Measurements from ENCODE around the gene FASN. TPM values are rescaled to one million over a fixed set of nuclear protein-coding genes. Genes with fewer than 3 reads are reported as not detected.
A peak's percentile ranks its signal among the peaks of the same experiment; 100 is the strongest.

FASN gene
- total RNA-seq, 2 experiments from 2014 or later = 138 to 139 TPM

DNA sequence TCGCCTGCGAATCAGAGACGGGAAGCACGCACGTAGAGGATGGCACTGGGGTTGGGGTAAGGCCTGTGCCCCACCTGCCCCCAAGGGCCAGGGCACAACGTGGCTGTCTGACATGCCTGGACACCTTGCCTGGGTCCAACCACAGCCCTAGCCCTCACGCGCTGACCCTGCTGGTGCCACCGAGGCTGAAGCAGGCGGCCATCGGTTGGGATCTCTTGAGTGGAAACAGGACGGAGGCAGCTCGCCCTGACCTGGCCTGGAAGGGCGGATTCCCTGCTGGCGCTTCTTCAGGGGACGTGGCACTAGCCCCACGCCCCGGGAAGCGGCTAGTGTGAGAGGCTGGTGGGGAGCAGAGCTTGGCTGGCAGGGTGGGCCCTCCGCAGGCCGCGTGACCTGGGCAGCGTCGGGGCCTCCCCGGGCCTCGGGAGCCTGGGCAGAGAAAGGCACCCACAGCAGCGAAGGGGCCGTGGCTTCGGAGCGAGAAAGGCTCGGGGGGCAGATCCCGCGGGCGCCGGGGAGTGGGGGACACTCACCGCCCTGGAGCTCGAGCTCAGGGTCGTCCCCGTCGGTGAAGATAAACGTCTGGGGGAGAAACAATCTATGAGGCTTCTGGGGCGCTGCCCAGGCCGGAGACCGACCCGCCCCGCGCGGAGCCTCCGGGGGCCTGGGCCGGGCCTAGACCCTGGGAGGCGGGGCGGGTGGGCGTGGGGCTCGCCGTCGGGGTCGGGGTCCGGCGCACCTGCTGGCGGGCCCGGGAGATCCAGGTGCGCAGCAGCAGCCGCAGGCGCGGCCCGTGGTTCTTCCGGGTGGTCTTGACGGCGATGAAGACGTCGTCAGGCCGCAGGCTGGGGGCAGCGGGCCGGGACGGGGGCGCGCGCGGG lies 47.0 kb downstream of the FASN start:
- Mint-ChIP-seq H3K4me1 (peaks cover 23% of the 10 kb centered on the region), H3K27me3 (no peaks in the 10 kb centered on the region), H3K27ac (peak overlapping the region; percentile 93), H3K36me3 (ENCODE audit: low read depth) (peaks cover 5% of the 10 kb centered on the region), H3K4me3 (peak overlapping the region; percentile 82), H3K9me3 (no peaks in the 10 kb centered on the region)
- CTCF ChIA-PET = interaction anchor here (0.5 to 2.3 kb wide), 6 partner anchors 10 to 135 kb away, joined by 3 to 14 read pairs (median 4); partner anchors contain the start of gene DCXR
- POLR2A ChIA-PET = no interaction called here
- no peak for DNase-seq

DNA sequence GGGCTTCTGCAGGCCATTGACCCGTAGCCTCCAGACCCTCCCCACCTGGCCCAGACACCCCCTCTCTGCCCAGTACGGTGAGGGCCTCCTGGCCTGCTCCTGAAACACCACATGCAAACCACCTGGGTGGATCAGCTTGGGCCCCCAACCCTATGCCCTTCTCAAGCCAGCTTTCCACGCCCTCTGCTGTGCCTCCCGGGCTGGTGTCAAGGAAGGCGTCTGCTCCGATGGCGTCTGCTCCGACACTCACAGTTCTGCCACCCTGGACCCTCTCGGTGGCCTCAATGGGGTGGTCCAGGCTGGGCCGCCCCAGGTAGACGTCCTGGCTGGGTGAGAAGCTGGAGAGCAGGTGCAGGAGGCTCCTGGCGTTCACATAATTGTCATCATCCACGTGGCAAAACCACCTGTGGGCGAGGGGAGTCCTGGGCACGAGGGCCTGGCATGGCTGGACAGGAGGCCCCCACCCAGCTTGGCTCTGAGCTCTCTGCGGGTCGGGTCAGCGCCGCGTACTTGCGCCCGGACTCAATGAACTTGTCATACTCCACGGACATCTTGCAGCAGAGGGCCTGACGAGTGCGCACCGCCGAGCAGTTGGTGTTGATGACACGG lies 47.8 kb downstream of the FASN start:
- H3K27ac Mint-ChIP-seq = peak overlapping the region; percentile 93
- peaks cover 5% of the 10 kb centered on the region for H3K36me3 Mint-ChIP-seq (ENCODE audit: low read depth)
- H3K4me1 Mint-ChIP-seq = peaks cover 23% of the 10 kb centered on the region
- POLR2A ChIA-PET = no interaction called here
- CTCF ChIA-PET = interaction anchor here (0.5 to 2.3 kb wide), 5 partner anchors 9 to 135 kb away, joined by 3 to 14 read pairs (median 4); partner anchors contain the start of gene DCXR
- H3K27me3 Mint-ChIP-seq = no peaks in the 10 kb centered on the region
- H3K9me3 Mint-ChIP-seq = no peaks in the 10 kb centered on the region
- DNase-seq = no peak
- H3K4me3 Mint-ChIP-seq = peak overlapping the region; percentile 82

DNA sequence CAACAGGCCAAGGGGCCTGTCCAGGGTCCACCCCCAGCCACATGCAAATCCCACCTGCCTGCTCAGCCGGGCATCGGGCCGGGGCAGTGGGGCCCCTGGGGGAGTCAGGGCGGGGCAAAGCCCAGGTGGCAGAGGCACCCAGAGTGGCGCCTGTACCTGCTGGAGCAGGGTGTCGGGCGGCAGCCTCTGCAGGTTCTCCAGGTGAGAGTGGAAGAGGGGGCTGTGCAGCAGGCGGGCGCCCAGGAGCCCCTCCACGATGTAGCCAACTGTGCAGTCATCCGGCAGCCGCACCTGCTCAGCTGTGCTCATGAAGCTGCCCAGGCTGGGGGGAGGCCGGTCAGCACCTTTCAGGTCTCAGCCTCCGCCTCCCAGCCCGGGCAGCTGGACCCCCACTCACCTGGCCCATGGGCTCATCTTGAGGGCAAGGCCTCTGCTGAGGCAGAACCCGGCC lies 48.5 kb downstream of the FASN start:
- CTCF ChIA-PET = interaction anchor here (1.5 to 2.3 kb wide), 3 partner anchors 9 to 19 kb away, joined by 4 to 14 read pairs (median 7); partner anchors contain the start of gene DCXR

DNA sequence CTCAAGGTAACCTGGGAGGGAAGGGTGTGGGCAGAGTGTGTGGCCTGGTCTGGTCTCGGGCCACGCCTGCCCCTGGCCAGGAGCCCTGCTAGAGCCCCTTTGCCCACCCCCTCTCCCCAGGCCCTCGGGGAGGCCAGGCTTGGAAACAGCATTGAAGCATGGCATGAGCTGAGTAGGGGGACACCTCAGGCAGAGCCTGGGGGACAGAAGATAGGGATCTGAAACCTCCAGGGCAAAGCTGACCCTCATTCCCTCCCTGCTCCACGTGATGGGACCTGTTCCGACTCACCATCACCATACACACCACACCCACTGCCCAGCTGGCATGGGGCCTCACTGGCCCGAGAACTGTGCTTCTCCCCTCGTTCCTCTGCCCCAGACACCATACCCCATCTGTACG lies 48.9 kb downstream of the FASN start:
- peaks cover 23% of the 10 kb centered on the region for H3K4me1 Mint-ChIP-seq
- no peaks in the 10 kb centered on the region for H3K27me3 Mint-ChIP-seq
- H3K9me3 Mint-ChIP-seq = no peaks in the 10 kb centered on the region
- CTCF ChIA-PET = interaction anchor here (2.3 kb wide), 1 partner anchor 11 kb away, joined by 14 read pairs; the partner anchor contains the start of gene DCXR
- POLR2A ChIA-PET = no interaction called here
- no peak for DNase-seq
- H3K4me3 Mint-ChIP-seq = no peak overlapping the region
- peaks cover 3% of the 10 kb centered on the region for H3K36me3 Mint-ChIP-seq (ENCODE audit: low read depth)
- H3K27ac Mint-ChIP-seq = no peak overlapping the region

More for the DNA sequence above, 48.5 kb downstream of the FASN start:
- Mint-ChIP-seq H3K27ac (no peak overlapping the region), H3K36me3 (ENCODE audit: low read depth) (peaks cover 3% of the 10 kb centered on the region), H3K27me3 (no peaks in the 10 kb centered on the region), H3K9me3 (no peaks in the 10 kb centered on the region), H3K4me1 (peaks cover 23% of the 10 kb centered on the region), H3K4me3 (no peak overlapping the region)
- POLR2A ChIA-PET = no interaction called here
- DNase-seq = no peak

DNA sequence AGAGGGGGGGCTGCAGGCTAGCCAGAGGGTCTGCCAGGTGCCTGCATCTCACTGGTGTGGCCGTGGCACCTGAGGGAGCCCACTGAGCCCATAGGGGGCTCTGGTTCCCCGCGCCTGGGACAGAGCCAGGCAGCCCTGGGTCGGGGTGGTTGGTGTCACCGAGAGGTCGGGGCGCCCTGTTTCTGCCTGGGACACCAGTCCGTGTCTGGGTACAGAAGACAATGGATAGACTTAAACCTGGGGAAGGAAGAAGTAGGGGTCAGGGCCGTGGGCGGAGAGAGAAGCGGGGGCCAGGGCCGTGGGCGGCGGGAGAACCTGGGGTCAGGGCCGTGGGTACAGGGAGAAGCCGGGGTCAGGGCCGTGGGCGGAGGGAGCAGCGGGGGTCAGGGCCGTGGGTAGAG lies 49.5 kb downstream of the FASN start:
- peaks cover 3% of the 10 kb centered on the region for H3K36me3 Mint-ChIP-seq (ENCODE audit: low read depth)
- ChIA-PET POLR2A (no interaction called here), CTCF (interaction anchor here (0.9 kb wide), 1 partner anchor 11 kb away, joined by 4 read pairs; the partner anchor contains the start of gene DCXR)
- no peak for DNase-seq
- H3K4me1 Mint-ChIP-seq = peaks cover 21% of the 10 kb centered on the region
- H3K27ac Mint-ChIP-seq = no peak overlapping the region
- no peak overlapping the region for H3K4me3 Mint-ChIP-seq
- no peaks in the 10 kb centered on the region for H3K9me3 Mint-ChIP-seq
- no peaks in the 10 kb centered on the region for H3K27me3 Mint-ChIP-seq

DNA sequence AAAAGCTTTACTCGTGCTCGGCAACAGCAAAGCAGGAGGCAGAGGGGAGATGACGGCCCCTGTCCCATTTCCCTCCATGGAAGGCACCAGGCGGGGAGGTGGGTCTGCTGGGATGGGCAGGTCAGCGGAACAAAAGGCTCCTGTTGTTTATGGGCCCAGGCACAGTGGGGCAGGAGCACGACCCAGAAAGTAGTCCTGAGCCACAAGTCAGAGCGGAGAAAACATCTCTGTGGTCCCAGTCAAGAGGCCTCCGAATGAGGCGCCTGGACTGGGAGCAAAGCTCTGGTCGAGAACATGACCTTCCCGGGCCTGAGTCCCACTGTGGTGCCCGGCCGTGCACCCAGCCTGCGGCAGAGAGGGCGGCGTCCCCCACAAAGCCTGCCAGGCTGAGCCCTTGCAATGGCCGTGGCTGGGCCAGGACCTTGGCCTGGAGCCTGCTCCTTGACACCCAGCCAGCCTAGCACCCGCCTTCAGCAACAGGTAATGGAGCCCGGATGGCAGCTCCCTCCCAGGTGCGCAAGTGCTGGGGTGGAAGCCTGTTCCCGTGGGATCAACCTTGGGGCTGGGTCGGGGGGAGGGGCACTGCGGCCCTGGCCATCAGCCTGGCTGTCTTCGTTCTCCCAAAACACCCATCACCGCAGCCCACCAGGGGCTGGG lies 50.0 kb downstream of the FASN start:
- no peak for DNase-seq
- Mint-ChIP-seq H3K27me3 (no peaks in the 10 kb centered on the region), H3K36me3 (ENCODE audit: low read depth) (peaks cover 3% of the 10 kb centered on the region), H3K27ac (no peak overlapping the region), H3K4me3 (no peak overlapping the region), H3K9me3 (no peaks in the 10 kb centered on the region), H3K4me1 (peaks cover 16% of the 10 kb centered on the region)
- POLR2A ChIA-PET = no interaction called here
- CTCF ChIA-PET = interaction anchor here (0.9 to 1.0 kb wide), 2 partner anchors 10 to 17 kb away, joined by 3 to 4 read pairs; partner anchors contain the start of gene DCXR

DNA sequence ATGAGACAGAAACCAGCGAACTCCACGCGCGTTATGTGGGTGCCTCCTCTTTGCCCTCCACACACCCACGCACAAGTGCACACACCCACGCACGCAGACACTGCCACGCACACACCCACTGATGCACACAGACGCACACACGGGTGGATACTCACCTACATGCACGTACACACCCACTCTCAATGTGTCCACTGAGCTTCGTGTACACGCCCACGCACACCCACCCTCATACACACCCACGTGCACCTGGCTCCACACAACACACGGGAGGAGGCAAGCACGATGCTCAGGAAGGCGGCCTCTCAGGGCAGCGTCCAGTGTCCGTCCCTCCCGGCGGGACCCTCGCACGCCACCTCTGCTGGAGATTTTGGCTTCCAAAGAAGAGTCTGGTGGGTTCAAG lies 50.7 kb downstream of the FASN start:
- DNase-seq = no peak
- H3K4me3 Mint-ChIP-seq = no peak overlapping the region
- no peaks in the 10 kb centered on the region for H3K9me3 Mint-ChIP-seq
- ChIA-PET POLR2A (no interaction called here), CTCF (interaction anchor here (1.0 kb wide), 1 partner anchor 17 kb away, joined by 3 read pairs; no protein-coding TSS in a partner anchor)
- H3K36me3 Mint-ChIP-seq (ENCODE audit: low read depth) = peaks cover 3% of the 10 kb centered on the region
- H3K27ac Mint-ChIP-seq = no peak overlapping the region
- peaks cover 11% of the 10 kb centered on the region for H3K4me1 Mint-ChIP-seq
- H3K27me3 Mint-ChIP-seq = no peaks in the 10 kb centered on the region

DNA sequence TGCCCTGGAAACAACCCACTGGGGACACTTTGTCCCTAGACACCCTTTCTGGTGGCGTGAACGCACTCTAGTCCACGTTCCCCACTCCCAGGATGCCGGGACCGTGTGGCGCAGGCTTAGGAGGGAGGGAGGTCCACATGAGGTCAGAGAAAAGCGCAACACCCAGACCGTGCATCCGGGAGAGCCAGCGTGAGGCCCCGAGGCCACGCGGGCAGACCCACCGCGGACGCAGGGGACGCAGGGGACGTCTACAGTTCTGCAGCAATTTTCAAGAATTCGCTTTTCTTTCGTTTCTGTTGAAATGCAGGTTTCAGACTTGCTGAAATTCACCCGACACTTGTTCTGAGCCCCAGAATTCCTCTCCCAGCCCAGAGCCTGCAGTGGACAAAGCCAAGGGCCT lies 51.1 kb downstream of the FASN start:
- DNase-seq = no peak
- Mint-ChIP-seq H3K27ac (no peak overlapping the region), H3K4me1 (peaks cover 11% of the 10 kb centered on the region), H3K36me3 (ENCODE audit: low read depth) (peaks cover 3% of the 10 kb centered on the region), H3K9me3 (no peaks in the 10 kb centered on the region), H3K27me3 (no peaks in the 10 kb centered on the region), H3K4me3 (no peak overlapping the region)
- ChIA-PET POLR2A (no interaction called here), CTCF (no interaction called here)

DNA sequence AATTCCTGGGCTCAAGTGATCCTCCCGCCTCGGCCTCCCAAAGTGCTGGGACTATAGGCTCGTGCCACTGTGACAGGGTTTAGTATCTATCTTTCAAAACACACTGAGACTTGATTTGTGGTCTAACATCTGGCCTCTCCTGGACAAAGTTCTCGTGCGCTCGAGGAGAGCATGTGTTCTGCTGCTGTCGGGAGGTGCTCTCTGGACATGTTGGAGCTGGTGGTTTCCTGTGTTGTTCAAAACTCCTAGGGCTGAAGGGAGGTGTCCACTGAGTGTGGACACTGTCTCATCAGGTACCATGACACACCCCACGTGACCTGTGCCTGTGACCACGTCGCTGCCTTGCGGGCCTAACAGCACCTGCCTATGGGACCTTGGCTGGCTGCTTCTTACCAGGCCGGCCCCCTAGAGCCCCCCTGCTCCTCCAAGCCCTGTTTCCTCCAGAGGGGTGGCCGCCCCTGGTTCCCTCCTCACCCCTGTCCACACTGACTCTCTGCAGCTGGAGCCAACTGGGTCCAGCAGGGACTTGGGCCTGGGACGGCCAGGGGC lies 52.0 kb downstream of the FASN start:
- no peak overlapping the region for H3K4me3 Mint-ChIP-seq
- no peak for DNase-seq
- CTCF ChIA-PET = no interaction called here
- peaks cover 11% of the 10 kb centered on the region for H3K4me1 Mint-ChIP-seq
- no peak overlapping the region for H3K27ac Mint-ChIP-seq
- H3K27me3 Mint-ChIP-seq = no peaks in the 10 kb centered on the region
- POLR2A ChIA-PET = no interaction called here
- peaks cover 3% of the 10 kb centered on the region for H3K36me3 Mint-ChIP-seq (ENCODE audit: low read depth)
- H3K9me3 Mint-ChIP-seq = no peaks in the 10 kb centered on the region

DNA sequence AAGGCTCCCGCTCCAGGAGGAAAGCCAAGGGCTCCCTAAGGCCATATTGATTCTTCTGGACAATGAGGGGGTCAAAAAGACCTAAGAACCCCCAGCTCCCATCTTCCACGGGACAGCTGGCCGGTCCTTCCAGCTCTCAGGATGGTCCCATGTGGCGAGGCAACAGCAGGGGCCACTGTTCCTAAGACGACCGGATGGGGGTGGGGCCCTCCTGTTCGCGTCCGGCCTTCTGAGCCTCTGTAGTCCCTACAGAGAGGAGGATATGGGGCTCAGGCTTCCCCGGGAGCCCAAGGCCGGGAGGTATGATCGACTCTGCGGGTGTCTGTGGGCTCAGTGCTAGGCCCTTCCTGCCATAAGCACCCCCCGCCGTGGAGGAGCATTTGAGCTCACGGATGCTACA lies 54.5 kb downstream of the FASN start:
- Mint-ChIP-seq H3K36me3 (ENCODE audit: low read depth) (peaks cover 3% of the 10 kb centered on the region), H3K4me1 (peaks cover 6% of the 10 kb centered on the region), H3K9me3 (no peaks in the 10 kb centered on the region), H3K27ac (no peak overlapping the region), H3K4me3 (no peak overlapping the region), H3K27me3 (no peaks in the 10 kb centered on the region)
- ChIA-PET POLR2A (interaction anchor here (0.6 kb wide), 1 partner anchor 13 kb away, joined by 3 read pairs; no protein-coding TSS in a partner anchor), CTCF (interaction anchor here (1.6 to 2.2 kb wide), 2 partner anchors 13 to 63 kb away, joined by 4 read pairs; no protein-coding TSS in a partner anchor)
- DNase-seq = no peak

DNA sequence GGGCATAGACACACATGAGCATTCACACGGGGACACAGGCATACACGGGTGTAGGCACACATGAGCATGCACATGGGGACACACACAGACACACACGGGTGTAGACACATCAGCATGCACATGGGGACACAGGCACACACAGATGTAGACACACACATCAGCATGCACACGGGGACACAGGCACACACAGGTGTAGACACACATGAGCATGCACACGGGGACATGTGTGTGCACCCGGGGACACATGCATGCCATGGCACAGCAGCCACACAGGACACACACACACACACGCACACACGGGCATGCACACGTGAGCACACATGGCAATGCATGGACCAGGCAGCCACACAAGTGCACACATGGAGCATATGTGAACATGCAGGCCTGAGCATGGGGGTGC lies 55.4 kb downstream of the FASN start:
- Mint-ChIP-seq H3K27ac (no peak overlapping the region), H3K36me3 (ENCODE audit: low read depth) (peaks cover 2% of the 10 kb centered on the region), H3K4me3 (no peak overlapping the region), H3K9me3 (no peaks in the 10 kb centered on the region), H3K27me3 (no peaks in the 10 kb centered on the region), H3K4me1 (peaks cover 11% of the 10 kb centered on the region)
- DNase-seq = no peak
- ChIA-PET POLR2A (interaction anchor here (0.6 kb wide), 1 partner anchor 549 kb away, joined by 3 read pairs; no protein-coding TSS in a partner anchor), CTCF (interaction anchor here (2.2 kb wide), 1 partner anchor 12 kb away, joined by 4 read pairs; no protein-coding TSS in a partner anchor)

DNA sequence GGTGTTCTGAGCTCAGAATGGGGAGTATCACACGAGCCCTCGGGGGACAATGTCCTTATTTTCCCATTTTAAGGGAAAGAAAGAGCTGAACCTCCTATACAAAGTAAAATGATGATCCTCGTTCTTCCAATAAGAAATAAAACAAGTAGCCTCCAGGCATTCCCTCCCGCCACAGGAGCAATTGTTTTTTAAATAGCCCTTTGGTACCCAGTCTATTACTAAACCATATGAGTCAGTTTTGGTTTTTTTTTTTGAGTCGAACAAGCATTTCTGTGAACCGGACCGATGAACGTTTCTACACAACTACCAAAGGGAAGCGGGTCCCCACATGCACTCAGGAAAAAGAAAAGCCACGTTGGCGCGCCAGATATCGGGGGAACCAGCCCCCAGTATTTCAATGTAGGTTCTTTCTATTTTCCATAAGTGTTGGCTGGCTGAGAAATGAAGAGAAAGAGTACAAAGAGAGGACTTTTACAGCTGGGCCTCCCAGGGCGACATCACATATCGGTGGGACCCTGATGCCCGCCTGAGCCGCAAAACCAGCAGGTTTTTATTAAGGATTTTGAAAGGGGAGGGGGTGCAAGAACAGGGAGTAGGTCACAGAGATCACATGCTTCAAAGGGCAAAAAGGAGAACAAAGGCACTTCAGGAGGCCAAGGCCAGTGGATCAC lies 56.8 kb downstream of the FASN start:
- CTCF ChIA-PET = interaction anchor here (0.6 to 1.5 kb wide), 3 partner anchors 9 to 239 kb away, joined by 4 to 6 read pairs (median 4); partner anchors contain the start of gene RAC3
- Mint-ChIP-seq H3K4me3 (no peak overlapping the region), H3K27me3 (no peaks in the 10 kb centered on the region), H3K4me1 (peaks cover 13% of the 10 kb centered on the region), H3K27ac (no peak overlapping the region), H3K9me3 (no peaks in the 10 kb centered on the region), H3K36me3 (ENCODE audit: low read depth) (no peaks in the 10 kb centered on the region)
- DNase-seq = no peak
- POLR2A ChIA-PET = no interaction called here
